ENCODE data around the gene CRIP2.

Gene CRIP2

DNA sequence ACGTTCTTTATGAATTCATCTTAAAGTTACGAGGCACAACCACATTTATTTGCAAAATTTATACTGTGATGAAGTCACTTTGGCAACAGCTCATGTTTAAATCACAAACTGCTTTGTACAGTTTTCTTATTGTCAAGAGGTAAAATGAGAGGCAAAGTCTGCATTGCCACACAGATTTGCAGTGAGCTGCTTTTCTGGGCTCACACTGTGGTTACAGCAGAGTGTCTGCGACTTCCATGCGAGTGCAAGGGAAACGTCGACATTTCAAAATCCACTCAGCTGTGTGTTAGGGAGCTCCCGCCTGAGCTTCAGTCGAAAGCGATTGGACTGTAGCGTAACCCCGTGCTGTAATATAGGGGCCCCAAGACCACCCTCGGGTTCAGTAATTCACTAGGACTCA is 42.0 kb upstream of the CRIP2 start:
- Histone ChIP-seq H3K79me2 (ENCODE audit: control insufficient read depth, low read length) (peaks cover 93% of the 10 kb centered on the region), H3F3A (ENCODE audit: control insufficient read depth, insufficient read depth) (no peaks in the 10 kb centered on the region), H3K9me2 (replicated peaks; ENCODE audit: control insufficient read depth, low read length) (no peaks in the 10 kb centered on the region), H3K4me2 (ENCODE audit: low read length) (no peak overlapping the region), H3K27me3 (ENCODE audit: control insufficient read depth, low read length) (no peaks in the 10 kb centered on the region), H3K27ac (ENCODE audit: low read depth, low read length) (no peak overlapping the region), H3K4me1 (ENCODE audit: control insufficient read depth, low read length) (peaks cover 4% of the 10 kb centered on the region), H3K4me3 (ENCODE audit: low read length) (no peak overlapping the region), H4K20me1 (ENCODE audit: control insufficient read depth, insufficient read depth, low read depth, low read length) (peaks cover 5% of the 10 kb centered on the region), H3K9me3 (ENCODE audit: control insufficient read depth, insufficient read depth, low read length) (no peaks in the 10 kb centered on the region; the same call in 1 of the 2 replicates), H3K36me3 (ENCODE audit: control insufficient read depth, low read length) (peaks cover 60% of the 10 kb centered on the region)
- TF ChIP-seq EZH2phosphoT487 (IDR thresholded peaks at IDR 0.05; ENCODE audit: borderline replicate concordance, low read length) = no peak
- TF ChIP-seq, protein P1, sequence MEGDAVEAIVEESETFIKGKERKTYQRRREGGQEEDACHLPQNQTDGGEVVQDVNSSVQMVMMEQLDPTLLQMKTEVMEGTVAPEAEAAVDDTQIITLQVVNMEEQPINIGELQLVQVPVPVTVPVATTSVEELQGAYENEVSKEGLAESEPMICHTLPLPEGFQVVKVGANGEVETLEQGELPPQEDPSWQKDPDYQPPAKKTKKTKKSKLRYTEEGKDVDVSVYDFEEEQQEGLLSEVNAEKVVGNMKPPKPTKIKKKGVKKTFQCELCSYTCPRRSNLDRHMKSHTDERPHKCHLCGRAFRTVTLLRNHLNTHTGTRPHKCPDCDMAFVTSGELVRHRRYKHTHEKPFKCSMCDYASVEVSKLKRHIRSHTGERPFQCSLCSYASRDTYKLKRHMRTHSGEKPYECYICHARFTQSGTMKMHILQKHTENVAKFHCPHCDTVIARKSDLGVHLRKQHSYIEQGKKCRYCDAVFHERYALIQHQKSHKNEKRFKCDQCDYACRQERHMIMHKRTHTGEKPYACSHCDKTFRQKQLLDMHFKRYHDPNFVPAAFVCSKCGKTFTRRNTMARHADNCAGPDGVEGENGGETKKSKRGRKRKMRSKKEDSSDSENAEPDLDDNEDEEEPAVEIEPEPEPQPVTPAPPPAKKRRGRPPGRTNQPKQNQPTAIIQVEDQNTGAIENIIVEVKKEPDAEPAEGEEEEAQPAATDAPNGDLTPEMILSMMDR (IDR thresholded peaks at IDR 0.05; ENCODE audit: low read depth, low read length, poor library complexity, severe bottlenecking) = no peak

DNA sequence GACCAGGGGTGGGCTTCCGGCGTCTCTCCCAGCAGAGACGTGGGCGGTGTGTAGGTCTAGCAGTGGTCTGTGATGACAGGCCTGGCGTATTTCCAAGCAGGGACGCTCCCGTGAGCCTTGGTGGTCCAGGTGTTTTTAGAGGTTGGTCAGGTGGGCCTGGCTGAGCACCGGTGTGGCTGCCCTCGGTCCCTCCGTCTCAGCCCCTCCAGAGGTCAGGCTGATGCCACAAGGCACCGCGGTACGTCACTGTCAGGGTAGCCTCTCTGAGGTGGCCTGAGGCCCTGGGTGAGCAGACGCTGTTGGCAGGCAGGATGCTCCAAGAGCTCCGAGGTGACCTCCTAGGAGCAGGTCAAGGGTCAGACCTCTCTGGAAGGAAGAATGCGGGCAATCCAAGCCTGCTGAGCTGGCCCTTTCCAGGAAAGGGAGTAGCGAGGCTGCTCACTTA is 41.4 kb upstream of the CRIP2 start:
- no peak overlapping the region for H3K4me2 ChIP-seq (ENCODE audit: low read length)
- peaks cover 93% of the 10 kb centered on the region for H3K79me2 ChIP-seq (ENCODE audit: control insufficient read depth, low read length)
- no peaks in the 10 kb centered on the region; the same call in 1 of the 2 replicates for H3K9me3 ChIP-seq (ENCODE audit: control insufficient read depth, insufficient read depth, low read length)
- TF ChIP-seq, protein P1 (IDR thresholded peaks at IDR 0.05; ENCODE audit: low read depth, low read length, poor library complexity, severe bottlenecking) = no peak
- TF ChIP-seq EZH2phosphoT487 (IDR thresholded peaks at IDR 0.05; ENCODE audit: borderline replicate concordance, low read length) = no peak
- H3K27me3 ChIP-seq (ENCODE audit: control insufficient read depth, low read length) = no peaks in the 10 kb centered on the region
- H3K4me3 ChIP-seq (ENCODE audit: low read length) = no peak overlapping the region
- H3K36me3 ChIP-seq (ENCODE audit: control insufficient read depth, low read length) = peaks cover 64% of the 10 kb centered on the region
- no peaks in the 10 kb centered on the region for H3K9me2 ChIP-seq (replicated peaks; ENCODE audit: control insufficient read depth, low read length)
- no peak overlapping the region for H3K27ac ChIP-seq (ENCODE audit: low read depth, low read length)
- peaks cover 4% of the 10 kb centered on the region for H3K4me1 ChIP-seq (ENCODE audit: control insufficient read depth, low read length)
- no peaks in the 10 kb centered on the region for H3F3A ChIP-seq (ENCODE audit: control insufficient read depth, insufficient read depth)
- H4K20me1 ChIP-seq (ENCODE audit: control insufficient read depth, insufficient read depth, low read depth, low read length) = peaks cover 10% of the 10 kb centered on the region

DNA sequence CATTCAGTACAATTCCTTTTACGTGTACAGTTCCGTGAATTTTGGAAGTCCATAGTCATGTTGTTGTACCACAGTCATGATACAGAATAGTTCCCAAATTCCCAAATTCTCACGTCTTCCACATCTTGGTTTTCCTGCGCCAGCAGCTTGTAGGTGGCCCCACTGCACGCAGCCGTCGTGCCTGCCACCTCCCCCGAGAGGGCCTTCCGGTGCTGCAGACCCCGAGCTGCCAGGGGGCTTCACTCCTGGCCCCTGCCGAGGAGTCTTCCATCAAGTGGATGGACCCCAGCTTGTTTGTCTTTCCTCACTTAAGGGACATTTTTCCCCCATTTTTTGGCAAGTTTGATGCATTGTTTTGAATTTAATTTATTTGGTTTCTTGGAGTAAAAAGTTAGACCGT is 38.2 kb upstream of the CRIP2 start:
- no peak overlapping the region for H3K27ac ChIP-seq (ENCODE audit: low read depth, low read length)
- TF ChIP-seq EZH2phosphoT487 (IDR thresholded peaks at IDR 0.05; ENCODE audit: borderline replicate concordance, low read length) = no peak
- H3K27me3 ChIP-seq (ENCODE audit: control insufficient read depth, low read length) = no peaks in the 10 kb centered on the region
- H3K36me3 ChIP-seq (ENCODE audit: control insufficient read depth, low read length) = peaks cover 64% of the 10 kb centered on the region
- no peaks in the 10 kb centered on the region; the same call in 1 of the 2 replicates for H3K9me3 ChIP-seq (ENCODE audit: control insufficient read depth, insufficient read depth, low read length)
- no peaks in the 10 kb centered on the region for H3K9me2 ChIP-seq (replicated peaks; ENCODE audit: control insufficient read depth, low read length)
- no peak overlapping the region for H3K4me3 ChIP-seq (ENCODE audit: low read length)
- H3K4me2 ChIP-seq (ENCODE audit: low read length) = no peak overlapping the region
- H3F3A ChIP-seq (ENCODE audit: control insufficient read depth, insufficient read depth) = no peaks in the 10 kb centered on the region
- H3K4me1 ChIP-seq (ENCODE audit: control insufficient read depth, low read length) = peaks cover 4% of the 10 kb centered on the region
- H4K20me1 ChIP-seq (ENCODE audit: control insufficient read depth, insufficient read depth, low read depth, low read length) = peaks cover 13% of the 10 kb centered on the region
- peaks cover 87% of the 10 kb centered on the region for H3K79me2 ChIP-seq (ENCODE audit: control insufficient read depth, low read length)

DNA sequence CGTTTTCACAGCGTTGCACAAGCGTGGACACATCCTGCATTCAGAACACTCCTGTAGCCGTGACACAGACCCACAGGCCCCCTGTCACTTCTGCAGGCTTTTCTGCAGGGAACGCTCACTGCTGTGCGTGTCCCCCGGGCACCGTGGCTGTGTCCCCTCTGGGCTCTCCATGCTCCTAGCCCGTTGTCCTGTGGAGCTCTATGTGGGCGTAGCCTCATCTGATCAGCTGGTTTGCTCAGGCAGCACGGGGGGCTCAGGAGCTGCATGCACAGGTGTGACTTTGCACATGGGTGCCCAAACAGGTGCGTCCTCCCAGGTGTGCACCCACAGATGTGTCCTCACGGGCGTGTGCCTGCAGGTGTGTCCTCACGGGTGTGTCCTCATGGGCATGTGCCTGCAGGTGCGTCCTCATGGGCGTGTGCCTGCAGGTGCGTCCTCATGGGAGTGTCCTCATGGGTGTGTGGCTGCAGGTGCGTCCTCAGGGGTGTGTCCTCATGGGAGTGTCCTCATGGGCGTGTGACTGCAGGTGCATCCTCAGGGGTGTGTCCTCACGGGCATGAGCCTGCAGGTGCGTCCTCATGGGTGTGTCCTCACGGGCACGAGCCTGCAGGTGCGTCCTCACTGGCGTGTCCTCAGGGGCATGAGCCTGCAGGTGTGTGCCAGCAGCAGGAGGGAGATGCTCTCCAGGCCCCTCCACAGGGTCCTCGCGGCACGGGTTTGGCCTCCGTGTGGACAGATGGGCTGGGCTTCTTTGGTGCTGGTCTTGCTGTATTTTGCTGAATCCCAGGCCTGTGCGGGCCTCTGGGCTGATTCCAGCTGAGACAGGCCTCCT is 37.5 kb upstream of the CRIP2 start:
- H3K4me3 ChIP-seq (ENCODE audit: low read length) = no peak overlapping the region
- H3K27ac ChIP-seq (ENCODE audit: low read depth, low read length) = no peak overlapping the region
- no peaks in the 10 kb centered on the region for H3K27me3 ChIP-seq (ENCODE audit: control insufficient read depth, low read length)

More for the DNA sequence above, 37.5 kb upstream of the CRIP2 start:
- peaks cover 62% of the 10 kb centered on the region for H3K36me3 ChIP-seq (ENCODE audit: control insufficient read depth, low read length)
- TF ChIP-seq, protein P1 (IDR thresholded peaks at IDR 0.05; ENCODE audit: low read depth, low read length, poor library complexity, severe bottlenecking) = no peak
- TF ChIP-seq EZH2phosphoT487 (IDR thresholded peaks at IDR 0.05; ENCODE audit: borderline replicate concordance, low read length) = no peak
- H4K20me1 ChIP-seq (ENCODE audit: control insufficient read depth, insufficient read depth, low read depth, low read length) = peaks cover 13% of the 10 kb centered on the region
- H3K79me2 ChIP-seq (ENCODE audit: control insufficient read depth, low read length) = peaks cover 82% of the 10 kb centered on the region
- H3K9me3 ChIP-seq (ENCODE audit: control insufficient read depth, insufficient read depth, low read length) = no peaks in the 10 kb centered on the region; the same call in 1 of the 2 replicates
- H3K9me2 ChIP-seq (replicated peaks; ENCODE audit: control insufficient read depth, low read length) = no peaks in the 10 kb centered on the region
- peaks cover 4% of the 10 kb centered on the region for H3K4me1 ChIP-seq (ENCODE audit: control insufficient read depth, low read length)
- H3F3A ChIP-seq (ENCODE audit: control insufficient read depth, insufficient read depth) = no peaks in the 10 kb centered on the region
- no peak overlapping the region for H3K4me2 ChIP-seq (ENCODE audit: low read length)
